HepG2 (cell line): ENCODE results near the gene ADORA2B. TPM values are rescaled to one million over a fixed set of nuclear protein-coding genes. Genes with fewer than 3 reads are reported as not detected.

Experiments used
- AHDC1 ChIP-seq: sonication (generic); formaldehyde crosslinking; IDR thresholded peaks from 2 replicates; pipeline ENCODE4 v1.5.1; 2020; ENCODE audit warnings: mild to moderate bottlenecking, missing genetic modification reagents, borderline replicate concordance
- AHR ChIP-seq: IDR thresholded peaks from 2 replicates; pipeline ENCODE4 v1.6.1; 2018; ENCODE audit warnings: missing genetic modification reagents, missing compliant biosample characterization
- CENPX ChIP-seq: sonication (generic); formaldehyde crosslinking; IDR thresholded peaks from 2 replicates; pipeline ENCODE4 v1.9.0; 2021; ENCODE audit warnings: mild to moderate bottlenecking, missing genetic modification reagents, moderate library complexity
- CREM ChIP-seq, 2 experiments: sonication (generic) in 1 of 2; formaldehyde crosslinking in 1 of 2; IDR thresholded peaks; 2 replicates each; pipeline versions ENCODE4 v1.4.0 to v1.6.1; 2016 to 2020; ENCODE audit warnings: antibody characterized with exemption in 1 of 2, mild to moderate bottlenecking in 1 of 2, missing genetic modification reagents in 1 of 2
- GPN1 ChIP-seq: sonication (generic); formaldehyde crosslinking; IDR thresholded peaks from 2 replicates; pipeline ENCODE4 v1.5.1; 2020; ENCODE audit warnings: missing genetic modification reagents, borderline replicate concordance
- HCFC1 ChIP-seq: fragments of 150-350 bp; IDR thresholded peaks from 2 replicates; pipeline ENCODE4 v1.6.1; 2014; ENCODE audit warnings: low read depth, low read length
- IRF9 ChIP-seq: sonication (generic); formaldehyde crosslinking; IDR thresholded peaks from 2 replicates; pipeline ENCODE4 v1.8.0; 2022; ENCODE audit warnings: missing genetic modification reagents, mild to moderate bottlenecking, borderline replicate concordance
- NFIC ChIP-seq: IDR thresholded peaks from 2 replicates; pipeline ENCODE4 v1.6.1; 2012; ENCODE audit warnings: mild to moderate bottlenecking, low read length, inconsistent platforms
- NR2F2 ChIP-seq: IDR thresholded peaks from 2 replicates; pipeline ENCODE4 v1.6.1; 2012; ENCODE audit warnings: low read depth, inconsistent platforms, borderline replicate concordance
- PBX2 ChIP-seq: IDR thresholded peaks from 2 replicates; pipeline ENCODE4 v1.6.1; 2016; ENCODE audit warnings: control low read depth
- PHB2 ChIP-seq: fragments of 450-650 bp; IDR thresholded peaks from 2 replicates; pipeline ENCODE4 v1.6.1; 2018; ENCODE audit not compliant: partially characterized antibody
- PHF21A ChIP-seq: sonication (generic); formaldehyde crosslinking; IDR thresholded peaks from 2 replicates; pipeline ENCODE4 v1.5.0; 2020; ENCODE audit warnings: mild to moderate bottlenecking, missing genetic modification reagents
- SIX4 ChIP-seq: sonication (generic); formaldehyde crosslinking; IDR thresholded peaks from 2 replicates; pipeline ENCODE4 v1.4.0; 2020; ENCODE audit warnings: missing genetic modification reagents
- SMAD9 ChIP-seq: sonication (generic); formaldehyde crosslinking; IDR thresholded peaks from 2 replicates; pipeline ENCODE4 v1.5.1; 2020; ENCODE audit warnings: mild to moderate bottlenecking, missing genetic modification reagents
- SNAI1 ChIP-seq: sonication (generic); formaldehyde crosslinking; IDR thresholded peaks from 2 replicates; pipeline ENCODE4 v1.5.0; 2020; ENCODE audit warnings: mild to moderate bottlenecking, missing genetic modification reagents, borderline replicate concordance
- ZBTB8A ChIP-seq: sonication (generic); formaldehyde crosslinking; IDR thresholded peaks from 2 replicates; pipeline ENCODE4 v1.4.0; 2020; ENCODE audit warnings: mild to moderate bottlenecking, low read depth, missing genetic modification reagents, borderline replicate concordance
- ZFP1 ChIP-seq: IDR thresholded peaks from 2 replicates; pipeline ENCODE4 v1.6.1; 2016
- ZKSCAN8 ChIP-seq: IDR thresholded peaks from 2 replicates; pipeline ENCODE4 v1.6.1; 2016; ENCODE audit warnings: borderline replicate concordance, missing genetic modification reagents, missing compliant biosample characterization
- ZNF615 ChIP-seq: sonication (generic); formaldehyde crosslinking; IDR thresholded peaks from 2 replicates; pipeline ENCODE4 v1.5.0; 2020; ENCODE audit warnings: mild to moderate bottlenecking, missing genetic modification reagents, borderline replicate concordance
- ZNF709 ChIP-seq: sonication (generic); formaldehyde crosslinking; IDR thresholded peaks from 2 replicates; pipeline ENCODE4 v1.5.0; 2020; ENCODE audit warnings: mild to moderate bottlenecking, missing genetic modification reagents
- polyA plus RNA-seq, 8 experiments: library from polyadenylated mRNA; depleted of rRNA in 3 of 8; stranded (reverse) in 7 of 8; unstranded in 1 of 8; fragments of >200 nt; fragmentation: Illumina TruSeq in 4 of 8; extraction: Trizol in 4 of 8; gene quantifications; 2 replicates each; pipeline versions ENCODE4 v1.2.1 to v1.2.3, GENCODE V29; 2011 to 2016; ENCODE audit warnings: low read depth in 4 of 8, missing spikeins in 1 of 8, mixed read lengths in 1 of 8; ENCODE audit not compliant: insufficient read depth in 1 of 8
- total RNA-seq, 5 experiments: library from RNA; depleted of rRNA; stranded (reverse); fragments of >200 nt; fragmentation: Illumina TruSeq; extraction: Trizol; gene quantifications; 2 replicates each; pipeline ENCODE4 v1.2.3, GENCODE V29; 2016; ENCODE audit warnings: low read depth in 1 of 5
- TF ChIP-seq, protein P1 (sequence below): IDR thresholded peaks from 2 replicates; pipeline ENCODE4 v1.6.1; 2012; ENCODE audit warnings: low read depth, low read length, improper control_type of control experiment

Gene ADORA2B
- total and polyA plus RNA-seq, 2 of the 13 experiments (the other 11 are each of a cell fraction or from before 2014, with no cell fraction given) = 10.4 to 20.0 TPM

DNA sequence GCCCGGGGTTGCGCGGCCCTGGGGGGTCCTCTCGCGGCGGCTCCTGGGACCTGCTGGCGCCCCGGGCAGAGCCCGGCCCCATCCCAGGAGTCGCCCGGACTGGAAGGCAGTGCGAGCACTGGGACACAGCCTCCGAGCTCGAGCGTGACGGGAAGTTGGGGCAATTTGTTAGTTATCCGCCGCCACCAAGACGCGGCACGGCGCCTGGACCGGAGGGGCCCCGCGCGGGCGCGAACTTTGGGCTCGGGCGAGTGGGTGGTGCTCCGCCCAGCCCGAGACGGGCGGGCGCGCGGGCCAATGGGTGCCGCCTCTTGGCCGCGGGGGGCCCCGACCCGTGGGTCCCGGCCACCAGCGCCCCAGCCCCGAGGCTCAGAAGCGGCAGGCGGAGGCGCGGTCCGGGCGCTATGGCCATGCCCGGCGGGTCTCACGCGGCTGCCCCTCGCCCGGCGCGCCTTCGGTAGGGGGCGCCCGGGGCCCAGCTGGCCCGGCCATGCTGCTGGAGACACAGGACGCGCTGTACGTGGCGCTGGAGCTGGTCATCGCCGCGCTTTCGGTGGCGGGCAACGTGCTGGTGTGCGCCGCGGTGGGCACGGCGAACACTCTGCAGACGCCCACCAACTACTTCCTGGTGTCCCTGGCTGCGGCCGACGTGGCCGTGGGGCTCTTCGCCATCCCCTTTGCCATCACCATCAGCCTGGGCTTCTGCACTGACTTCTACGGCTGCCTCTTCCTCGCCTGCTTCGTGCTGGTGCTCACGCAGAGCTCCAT is at the start of gene ADORA2B (continued):
- TF ChIP-seq NFIC (no peak), ZNF709 (peak; percentile 65; the same call in 1 of the 2 replicates), GPN1 (CRISPR knock-in tag) (no peak; the same call in 1 of the 2 replicates), SNAI1 (CRISPR knock-in tag) (peak; percentile 98), AHDC1 (CRISPR knock-in tag) (no peak), SMAD9 (CRISPR knock-in tag) (no peak), ZBTB8A (0 out of 2 replicates have a peak, but pooled peaks have one; percentile 59), ZNF615 (CRISPR knock-in tag) (no peak), PBX2 (CRISPR knock-in tag) (no peak), PHF21A (CRISPR knock-in tag) (peak; percentile 51), ZKSCAN8 (CRISPR knock-in tag) (no peak), IRF9 (CRISPR knock-in tag) (0 out of 2 replicates have a peak, but pooled peaks have one; percentile 37), CREM (IDR thresholded peaks at IDR 0.05) (no peak), CREM (CRISPR knock-in tag; IDR thresholded peaks at IDR 0.05) (no peak), AHR (CRISPR knock-in tag) (no peak), ZFP1 (CRISPR knock-in tag) (no peak), NR2F2 (no peak), SIX4 (CRISPR knock-in tag) (no peak), PHB2 (no peak), CENPX (CRISPR knock-in tag) (no peak), HCFC1 (no peak)
- TF ChIP-seq, protein P1, sequence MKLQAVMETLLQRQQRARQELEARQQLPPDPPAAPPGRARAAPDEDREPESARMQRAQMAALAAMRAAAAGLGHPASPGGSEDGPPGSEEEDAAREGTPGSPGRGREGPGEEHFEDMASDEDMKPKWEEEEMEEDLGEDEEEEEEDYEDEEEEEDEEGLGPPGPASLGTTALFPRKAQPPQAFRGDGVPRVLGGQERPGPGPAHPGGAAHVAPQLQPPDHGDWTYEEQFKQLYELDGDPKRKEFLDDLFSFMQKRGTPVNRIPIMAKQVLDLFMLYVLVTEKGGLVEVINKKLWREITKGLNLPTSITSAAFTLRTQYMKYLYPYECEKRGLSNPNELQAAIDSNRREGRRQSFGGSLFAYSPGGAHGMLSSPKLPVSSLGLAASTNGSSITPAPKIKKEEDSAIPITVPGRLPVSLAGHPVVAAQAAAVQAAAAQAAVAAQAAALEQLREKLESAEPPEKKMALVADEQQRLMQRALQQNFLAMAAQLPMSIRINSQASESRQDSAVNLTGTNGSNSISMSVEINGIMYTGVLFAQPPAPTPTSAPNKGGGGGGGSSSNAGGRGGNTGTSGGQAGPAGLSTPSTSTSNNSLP = no peak
